RWPE1 (cell line): ENCODE data around the gene NXF2.
"Not testable (repeated sequence)": the region's sequence is repeated elsewhere in the genome, so short reads cannot be mapped to it uniquely, and the experiment has no call there.

ENCODE experiments used
- CTCF ChIA-PET: fragments of 350-600 bp; sonication (Branson Sonifier 250); formaldehyde crosslinking; extraction: SDS; loops from one replicate; lab custom pipeline; 2021; lab: Yijun Ruan, JAX
- POLR2A ChIA-PET: fragments of 400-600 bp; formaldehyde crosslinking; extraction: SDS; loops from one replicate; lab custom pipeline; 2020; ENCODE audit warnings: antibody characterized with exemption; ENCODE audit not compliant: low non-redundant PET; lab: Yijun Ruan, JAX
- DNase-seq: peaks from one replicate; pipeline ENCODE4 v3.0.0; 2012; ENCODE audit warnings: low spot score
- H3K27ac ChIP-seq: fragments of 450-650 bp; 2 replicates; pipeline ENCODE4 v1.5.1; 2017
- TF ChIP-seq, protein P1 (sequence below): fragments of 450-650 bp; conservative IDR thresholded peaks from 2 replicates; pipeline ENCODE4 v1.5.1; 2017; ENCODE audit warnings: low read depth, mild to moderate bottlenecking

NXF2 gene, protein sequence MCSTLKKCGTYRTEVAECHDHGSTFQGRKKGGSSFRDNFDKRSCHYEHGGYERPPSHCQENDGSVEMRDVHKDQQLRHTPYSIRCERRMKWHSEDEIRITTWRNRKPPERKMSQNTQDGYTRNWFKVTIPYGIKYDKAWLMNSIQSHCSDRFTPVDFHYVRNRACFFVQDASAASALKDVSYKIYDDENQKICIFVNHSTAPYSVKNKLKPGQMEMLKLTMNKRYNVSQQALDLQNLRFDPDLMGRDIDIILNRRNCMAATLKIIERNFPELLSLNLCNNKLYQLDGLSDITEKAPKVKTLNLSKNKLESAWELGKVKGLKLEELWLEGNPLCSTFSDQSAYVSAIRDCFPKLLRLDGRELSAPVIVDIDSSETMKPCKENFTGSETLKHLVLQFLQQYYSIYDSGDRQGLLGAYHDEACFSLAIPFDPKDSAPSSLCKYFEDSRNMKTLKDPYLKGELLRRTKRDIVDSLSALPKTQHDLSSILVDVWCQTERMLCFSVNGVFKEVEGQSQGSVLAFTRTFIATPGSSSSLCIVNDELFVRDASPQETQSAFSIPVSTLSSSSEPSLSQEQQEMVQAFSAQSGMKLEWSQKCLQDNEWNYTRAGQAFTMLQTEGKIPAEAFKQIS

GRCh38 chrX:102246893-102247292 lies at the start of gene NXF2:
Gene NXF2 (plus strand): TSS chrX:102247167. CDS start chrX:102307079, 59,912 bp downstream.
- DNase-seq, H3K27ac ChIP-seq, CTCF ChIA-PET, POLR2A ChIA-PET: not testable (repeated sequence)

DNA sequence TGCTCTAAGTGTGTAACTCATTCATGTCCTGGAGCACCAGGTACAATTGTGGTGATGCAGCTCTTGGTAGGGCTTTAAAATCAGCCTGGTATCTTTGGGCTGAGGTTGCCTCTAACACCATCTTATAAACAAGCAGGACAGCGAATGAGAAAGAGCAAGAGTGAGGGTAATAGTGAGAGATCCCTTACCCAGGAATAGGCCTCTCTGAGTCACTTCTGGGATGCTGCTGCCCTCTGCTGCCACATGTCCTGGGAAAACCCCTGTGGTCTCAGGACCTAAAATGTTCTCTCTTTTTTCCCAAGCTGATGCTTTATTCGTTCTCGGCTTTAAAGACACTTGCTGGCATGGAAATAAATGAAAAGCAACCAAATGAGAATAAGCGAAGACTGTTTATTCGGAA lies 39.0 kb upstream of the NXF2 start:
- POLR2A ChIA-PET, H3K27ac ChIP-seq, CTCF ChIA-PET, DNase-seq: not testable (repeated sequence)

- CTCF ChIA-PET, DNase-seq, H3K27ac ChIP-seq, POLR2A ChIA-PET: not testable (repeated sequence)
These were observed 32.0 kb upstream of the NXF2 start, which contains the start of gene TCP11X1 for GRCh38 chrX:102214986-102215385. Gene TCP11X1 (plus strand): TSS chrX:102215301.

GRCh38 chrX:102216497-102216896 lies 30.5 kb upstream of the NXF2 start:
- CTCF ChIA-PET, POLR2A ChIA-PET, H3K27ac ChIP-seq, DNase-seq: not testable (repeated sequence)

- H3K27ac ChIP-seq, DNase-seq, CTCF ChIA-PET, POLR2A ChIA-PET: not testable (repeated sequence)
These were observed 11.3 kb upstream of the NXF2 start for GRCh38 chrX:102235678-102236077.

DNA sequence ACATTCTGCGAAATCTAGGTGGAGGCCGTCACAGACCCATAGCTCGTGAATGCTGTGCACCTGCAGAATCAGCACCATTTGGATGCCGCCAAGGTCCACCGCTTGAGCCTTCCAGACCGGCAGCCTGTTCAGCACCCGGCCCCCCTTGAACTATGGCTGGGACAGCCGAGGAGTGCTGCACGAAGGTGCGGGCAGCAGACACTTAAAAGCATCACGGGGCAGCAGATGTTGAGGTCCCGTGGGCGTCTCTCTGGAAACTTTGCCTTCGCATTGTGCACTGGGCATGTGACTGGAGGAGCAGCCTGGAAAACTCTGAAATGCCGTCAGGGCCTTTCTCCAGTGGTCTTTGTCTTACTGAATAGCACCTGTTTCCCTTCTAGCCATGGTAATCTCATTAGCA lies 6.7 kb upstream of the NXF2 start:
- CTCF ChIA-PET, POLR2A ChIA-PET: not testable (repeated sequence)

DNA sequence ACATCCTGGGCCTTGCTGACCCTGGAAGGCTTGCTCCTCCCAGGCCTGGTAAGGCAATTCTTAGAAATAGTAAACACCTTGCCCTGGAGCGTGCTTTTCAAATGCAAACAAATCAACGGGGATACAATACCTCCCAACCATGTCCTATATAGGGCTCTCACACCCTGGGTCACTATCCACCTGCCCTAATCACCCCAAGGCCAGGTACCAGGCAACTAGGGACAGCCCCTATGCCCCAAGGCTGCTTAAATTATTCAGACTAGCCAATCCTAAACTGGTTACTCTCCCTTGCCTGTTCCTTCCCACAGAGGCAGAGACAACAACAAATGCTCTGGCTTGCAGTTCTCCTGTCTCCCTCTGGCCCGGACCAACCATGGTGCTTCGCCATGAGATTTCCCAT lies 25.3 kb downstream of the NXF2 start:
- CTCF ChIA-PET, H3K27ac ChIP-seq, DNase-seq, POLR2A ChIA-PET: not testable (repeated sequence)

More for the DNA sequence above, 6.7 kb upstream of the NXF2 start:
- DNase-seq, H3K27ac ChIP-seq: not testable (repeated sequence)

GRCh38 chrX:102338162-102338561 lies 91.2 kb downstream of the NXF2 start:
- TF ChIP-seq, protein P1, sequence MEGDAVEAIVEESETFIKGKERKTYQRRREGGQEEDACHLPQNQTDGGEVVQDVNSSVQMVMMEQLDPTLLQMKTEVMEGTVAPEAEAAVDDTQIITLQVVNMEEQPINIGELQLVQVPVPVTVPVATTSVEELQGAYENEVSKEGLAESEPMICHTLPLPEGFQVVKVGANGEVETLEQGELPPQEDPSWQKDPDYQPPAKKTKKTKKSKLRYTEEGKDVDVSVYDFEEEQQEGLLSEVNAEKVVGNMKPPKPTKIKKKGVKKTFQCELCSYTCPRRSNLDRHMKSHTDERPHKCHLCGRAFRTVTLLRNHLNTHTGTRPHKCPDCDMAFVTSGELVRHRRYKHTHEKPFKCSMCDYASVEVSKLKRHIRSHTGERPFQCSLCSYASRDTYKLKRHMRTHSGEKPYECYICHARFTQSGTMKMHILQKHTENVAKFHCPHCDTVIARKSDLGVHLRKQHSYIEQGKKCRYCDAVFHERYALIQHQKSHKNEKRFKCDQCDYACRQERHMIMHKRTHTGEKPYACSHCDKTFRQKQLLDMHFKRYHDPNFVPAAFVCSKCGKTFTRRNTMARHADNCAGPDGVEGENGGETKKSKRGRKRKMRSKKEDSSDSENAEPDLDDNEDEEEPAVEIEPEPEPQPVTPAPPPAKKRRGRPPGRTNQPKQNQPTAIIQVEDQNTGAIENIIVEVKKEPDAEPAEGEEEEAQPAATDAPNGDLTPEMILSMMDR: no peak
- ChIA-PET CTCF (no interaction called here), POLR2A (no interaction called here)
- H3K27ac ChIP-seq: no peak overlapping the region
- no peak for DNase-seq

- DNase-seq: no peak
- TF ChIP-seq, protein P1: no peak
- ChIA-PET CTCF (no interaction called here), POLR2A (no interaction called here)
- no peak overlapping the region for H3K27ac ChIP-seq
These were observed 92.6 kb downstream of the NXF2 start for GRCh38 chrX:102339312-102340298.
